ENCODE data around the gene LBHD2.

LBHD2 gene

DNA sequence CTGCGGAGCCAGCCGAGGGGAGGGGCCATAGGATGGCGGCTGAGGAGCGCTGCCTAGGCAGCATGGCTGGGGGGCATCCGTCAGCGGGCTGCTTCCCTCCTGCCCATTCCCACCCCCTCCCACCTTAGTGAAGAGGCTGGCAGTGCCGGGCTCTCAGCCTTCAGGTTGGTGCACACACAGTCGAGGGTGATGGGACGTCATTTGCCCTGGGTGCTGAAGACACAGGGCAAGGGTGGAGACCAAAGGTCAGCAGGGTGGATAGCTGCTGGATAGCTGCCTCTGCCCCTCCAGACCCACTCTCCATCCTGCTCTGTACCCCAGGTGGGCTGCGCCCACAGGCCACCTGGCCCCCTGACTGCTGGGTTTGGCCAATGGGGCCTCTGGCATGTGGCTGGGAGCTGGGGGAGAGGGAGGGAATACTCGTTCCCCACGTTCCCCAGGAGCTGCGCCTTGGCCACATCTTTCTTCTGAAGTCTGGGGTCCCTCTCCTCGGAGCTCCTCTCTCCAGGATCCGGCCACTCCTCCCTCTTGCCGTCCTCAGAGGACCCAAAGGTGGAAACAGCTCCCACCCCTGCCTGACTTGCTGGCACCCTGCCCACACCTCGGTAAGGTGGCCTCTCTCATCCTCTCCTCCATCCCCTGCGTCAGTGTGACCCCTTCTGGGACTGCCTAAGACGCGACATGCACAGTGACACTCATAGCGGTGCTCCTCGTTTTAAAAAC lies 15.5 kb upstream of the LBHD2 start:
- DNase-seq (ENCODE audit: low spot score), result no peak

DNA sequence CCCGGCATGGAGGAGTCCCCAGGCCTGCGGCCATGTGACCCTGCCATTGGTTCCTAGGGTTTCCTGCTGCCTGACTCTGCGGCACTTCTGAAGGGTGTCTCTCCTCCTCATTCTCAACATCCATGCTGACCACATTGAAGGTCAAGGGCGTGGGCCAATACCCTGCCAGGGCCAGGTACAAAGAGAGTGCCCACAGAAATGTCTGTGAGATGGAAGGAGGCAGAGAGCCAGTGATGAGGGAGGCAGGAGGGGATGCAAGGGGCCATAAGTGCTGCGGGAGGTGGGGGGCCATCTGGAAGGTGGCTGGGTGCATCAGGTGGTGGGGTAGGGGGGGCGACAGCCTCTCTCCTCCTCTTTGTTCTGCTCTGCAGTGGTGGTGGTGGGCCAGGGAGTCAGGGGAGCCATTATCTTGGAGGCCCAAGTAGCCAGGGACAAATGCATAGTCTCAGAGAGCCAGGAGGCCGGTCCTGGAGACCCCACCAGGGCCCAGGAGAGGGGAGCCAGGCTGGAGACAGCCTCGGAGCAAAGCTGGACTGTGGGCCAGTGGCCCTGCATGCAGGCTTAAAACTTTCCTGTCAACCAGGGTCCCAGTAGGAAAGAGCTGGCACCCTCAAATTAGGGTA lies 13.6 kb upstream of the LBHD2 start:
- no peak for DNase-seq (ENCODE audit: low spot score)

DNA sequence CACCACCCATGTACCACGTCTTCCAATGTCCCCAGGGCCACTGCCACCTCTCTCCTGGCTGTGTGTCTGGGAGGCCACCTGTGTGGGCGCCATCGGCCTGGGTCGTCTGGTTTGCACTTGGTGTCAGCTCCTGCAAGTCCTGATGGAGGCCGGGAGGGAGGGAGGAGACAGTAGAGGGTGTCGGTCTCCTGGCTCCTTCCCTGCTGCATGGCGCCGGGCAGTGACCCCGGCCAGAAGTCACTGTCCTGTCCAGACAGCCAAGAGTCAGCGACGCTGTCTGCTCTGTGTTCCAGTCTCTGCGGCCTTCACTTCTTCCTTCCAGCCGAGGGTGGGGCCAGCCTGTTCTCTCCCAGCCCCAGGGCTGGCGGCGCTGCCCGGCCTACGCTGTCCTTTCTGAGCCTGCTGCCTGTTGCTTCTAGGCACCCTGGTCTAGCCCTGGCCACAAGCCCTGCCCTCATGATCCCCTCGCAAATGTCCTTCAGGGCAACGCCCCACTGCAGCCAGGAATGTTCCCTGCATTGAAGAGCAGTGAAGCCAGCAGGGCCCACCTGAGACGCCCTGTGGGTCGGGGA lies 13.0 kb upstream of the LBHD2 start:
- DNase-seq (ENCODE audit: low spot score), result no peak

DNA sequence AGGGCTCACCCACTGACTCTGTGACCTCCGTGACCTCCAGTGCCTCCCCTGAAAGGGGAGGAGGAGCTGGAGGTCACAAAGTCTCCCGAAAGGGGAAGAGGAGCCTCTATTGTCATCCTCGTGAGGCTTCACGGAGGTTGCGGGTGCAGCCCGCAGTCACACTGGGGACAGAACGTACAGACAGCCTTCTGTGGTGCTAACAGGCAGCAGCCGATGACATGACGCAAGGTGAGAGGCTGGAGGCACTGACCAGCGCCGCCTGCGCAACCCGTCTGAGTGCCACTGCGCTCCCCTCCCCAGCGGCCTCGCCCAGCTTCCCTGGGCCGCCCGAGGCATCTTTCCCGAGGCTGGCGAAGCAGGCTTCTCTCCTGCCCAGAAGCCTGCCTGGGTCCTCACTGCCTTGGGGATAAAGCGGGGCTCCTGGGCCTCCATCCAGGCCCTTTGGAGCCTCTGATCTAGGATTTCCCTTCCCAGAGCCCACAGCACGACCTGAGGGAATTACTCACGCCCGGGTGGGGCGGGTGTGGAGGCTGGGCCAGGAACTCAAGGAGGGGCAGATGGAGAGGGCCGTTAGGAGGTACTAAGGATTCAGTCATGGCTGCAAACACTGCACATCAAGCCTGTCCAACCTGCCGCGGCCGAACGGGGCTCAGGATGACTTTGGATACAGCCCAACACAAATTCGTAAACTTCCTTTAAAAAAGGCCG lies 12.3 kb upstream of the LBHD2 start:
- DNase-seq (ENCODE audit: low spot score), result no peak

DNA sequence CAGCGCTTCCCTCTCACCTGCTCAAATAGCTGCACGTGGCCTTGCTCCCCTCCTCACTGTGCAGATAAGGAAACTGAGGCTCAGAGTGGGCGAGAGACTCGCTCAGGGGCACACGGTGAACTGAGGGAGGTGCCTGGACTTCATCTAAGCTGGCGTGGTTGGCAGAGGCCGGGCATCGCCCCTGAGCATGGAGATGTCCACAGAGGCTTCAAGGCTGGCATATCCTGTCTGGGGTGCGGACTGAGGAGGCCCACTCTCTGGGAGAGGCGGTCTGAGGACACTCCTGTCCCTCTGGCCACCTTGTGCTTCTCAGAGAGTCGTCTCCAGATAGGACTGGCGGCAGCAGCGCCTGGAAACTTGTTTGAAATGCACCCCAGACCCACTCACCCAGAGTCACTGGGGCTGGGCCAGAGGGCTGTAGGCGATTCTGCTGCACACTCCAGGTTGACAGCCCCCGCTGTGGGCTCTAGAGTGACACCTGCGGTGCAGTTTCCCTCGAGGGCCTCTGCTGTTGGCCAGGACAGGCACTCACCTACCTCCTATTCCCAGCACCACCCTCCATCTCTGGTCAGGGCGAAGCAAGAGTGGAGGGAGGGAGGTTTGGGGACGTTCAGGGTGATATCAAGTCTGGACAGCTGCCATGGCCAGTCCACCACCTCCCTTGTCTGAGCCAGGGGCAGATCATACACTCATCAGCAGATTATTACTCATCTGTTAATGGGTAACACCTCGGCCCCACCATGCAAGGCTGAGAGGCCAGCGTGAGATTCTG lies 11.2 kb upstream of the LBHD2 start:
- peak; percentile 30 for DNase-seq (ENCODE audit: low spot score)

DNA sequence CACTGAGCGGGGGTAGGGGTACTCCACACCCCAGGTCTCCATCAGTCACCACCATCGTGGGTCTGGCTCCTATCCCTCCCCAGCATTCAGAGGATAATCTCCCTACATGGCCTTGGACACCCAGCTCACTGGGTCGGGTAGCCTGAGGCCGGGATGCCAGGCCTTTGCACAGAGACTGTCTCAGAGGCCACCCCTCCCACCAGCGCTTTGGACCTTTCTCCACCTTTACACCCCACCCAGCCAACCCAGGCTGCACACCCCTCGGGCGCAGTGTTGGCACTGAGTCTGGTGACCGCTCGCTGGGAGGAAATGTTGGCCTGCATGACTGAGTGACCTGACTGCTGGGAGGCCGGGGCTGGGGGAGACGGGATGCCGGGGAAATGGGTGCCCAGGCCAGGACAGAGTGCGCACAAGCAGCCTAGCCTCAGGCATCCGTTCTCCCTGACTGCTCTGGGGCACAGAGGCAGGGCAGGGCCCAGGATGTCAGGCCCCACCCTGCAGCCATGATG lies 10.6 kb upstream of the LBHD2 start:
- DNase-seq (ENCODE audit: low spot score), result no peak

DNA sequence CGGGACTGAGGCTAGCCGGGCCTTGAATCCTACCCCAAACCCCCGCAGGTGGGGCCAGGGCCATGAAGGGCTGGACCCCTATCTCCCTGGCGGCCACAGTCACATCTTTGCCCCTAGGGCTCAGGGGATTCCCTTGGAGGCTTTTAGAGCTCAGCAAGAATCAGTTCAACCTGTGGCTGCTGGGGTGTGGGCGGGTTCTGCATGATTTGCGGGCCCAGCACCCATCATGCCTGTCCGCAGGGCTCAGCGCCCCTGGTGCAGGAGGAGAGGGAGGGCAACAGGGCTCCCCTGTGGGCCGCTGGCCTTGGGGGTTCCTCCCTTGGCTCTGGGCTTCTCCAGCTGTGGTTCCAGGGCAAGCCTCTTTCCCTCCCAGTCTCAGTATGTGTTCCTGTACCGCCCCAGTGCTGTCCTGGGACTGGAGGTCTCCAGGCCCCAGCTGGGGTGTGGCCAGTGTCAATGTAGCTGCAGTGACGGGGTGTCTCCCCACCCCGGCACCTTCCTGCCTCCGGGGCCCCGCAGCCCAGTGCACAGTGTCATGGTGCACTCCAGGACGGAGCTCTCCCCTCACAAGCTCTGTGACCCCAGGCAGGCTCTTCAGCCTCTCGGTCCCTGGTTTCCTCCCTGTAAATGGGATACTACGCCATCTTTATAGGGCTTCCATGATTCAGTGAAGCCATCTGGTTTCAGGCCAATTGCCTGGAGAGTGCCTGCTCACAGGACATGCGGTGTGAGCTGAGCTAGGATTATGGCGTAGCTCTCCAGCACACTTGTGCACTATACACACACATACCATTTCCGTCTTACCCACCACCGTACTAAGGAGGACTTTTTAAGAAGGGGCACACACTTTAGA lies 9.9 kb upstream of the LBHD2 start:
- no peak for DNase-seq (ENCODE audit: low spot score)

DNA sequence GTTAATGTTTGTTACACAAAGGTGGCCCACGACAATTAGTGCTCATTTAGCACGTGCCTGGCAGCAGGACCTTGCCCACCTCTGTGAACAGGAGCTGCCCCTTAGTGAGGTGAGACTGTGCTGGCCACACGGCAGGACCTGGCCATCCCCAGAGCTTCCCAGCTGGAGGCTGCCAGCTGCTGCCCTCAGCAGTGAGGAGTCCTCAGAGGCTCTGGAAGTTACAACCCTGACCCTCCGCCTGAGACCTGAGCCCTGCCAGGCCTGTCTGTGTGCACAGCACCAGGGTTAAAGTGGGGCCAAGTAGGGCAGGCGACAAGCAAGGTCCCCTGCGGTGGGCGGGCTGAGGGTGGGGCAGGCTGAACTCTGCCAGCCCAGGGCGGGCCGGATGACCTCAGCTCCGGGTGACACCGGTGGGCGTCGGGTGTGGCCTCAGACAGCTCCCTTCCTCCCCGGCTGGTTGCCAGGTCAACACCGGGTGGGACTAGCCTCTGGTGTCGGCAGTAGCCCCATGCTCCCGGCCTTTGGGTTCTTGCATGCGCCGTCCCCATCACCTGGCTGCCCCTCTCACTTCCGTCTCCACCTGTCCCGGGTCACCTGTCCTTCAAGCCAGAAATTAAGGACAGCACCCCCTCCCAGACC lies 9.2 kb upstream of the LBHD2 start:
- peak; percentile 34 for DNase-seq (ENCODE audit: low spot score)

DNA sequence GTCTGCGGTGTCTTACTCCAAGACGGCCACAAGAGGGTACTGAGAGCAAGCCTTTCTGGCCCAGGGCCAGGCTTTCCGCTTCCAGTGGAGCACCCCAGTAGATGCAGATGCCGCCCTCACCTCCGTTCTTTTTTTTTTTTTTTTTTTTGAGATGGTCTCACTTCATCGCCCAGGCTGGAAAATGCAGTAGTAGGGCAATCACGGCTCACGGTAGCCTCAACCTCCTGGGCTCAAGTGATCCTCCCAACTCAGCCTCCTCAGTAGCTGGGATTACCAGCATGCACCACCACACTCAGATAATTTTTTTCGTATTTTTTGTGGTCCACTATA lies 5.6 kb upstream of the LBHD2 start:
- peak; percentile 86 for DNase-seq (ENCODE audit: low spot score)

DNA sequence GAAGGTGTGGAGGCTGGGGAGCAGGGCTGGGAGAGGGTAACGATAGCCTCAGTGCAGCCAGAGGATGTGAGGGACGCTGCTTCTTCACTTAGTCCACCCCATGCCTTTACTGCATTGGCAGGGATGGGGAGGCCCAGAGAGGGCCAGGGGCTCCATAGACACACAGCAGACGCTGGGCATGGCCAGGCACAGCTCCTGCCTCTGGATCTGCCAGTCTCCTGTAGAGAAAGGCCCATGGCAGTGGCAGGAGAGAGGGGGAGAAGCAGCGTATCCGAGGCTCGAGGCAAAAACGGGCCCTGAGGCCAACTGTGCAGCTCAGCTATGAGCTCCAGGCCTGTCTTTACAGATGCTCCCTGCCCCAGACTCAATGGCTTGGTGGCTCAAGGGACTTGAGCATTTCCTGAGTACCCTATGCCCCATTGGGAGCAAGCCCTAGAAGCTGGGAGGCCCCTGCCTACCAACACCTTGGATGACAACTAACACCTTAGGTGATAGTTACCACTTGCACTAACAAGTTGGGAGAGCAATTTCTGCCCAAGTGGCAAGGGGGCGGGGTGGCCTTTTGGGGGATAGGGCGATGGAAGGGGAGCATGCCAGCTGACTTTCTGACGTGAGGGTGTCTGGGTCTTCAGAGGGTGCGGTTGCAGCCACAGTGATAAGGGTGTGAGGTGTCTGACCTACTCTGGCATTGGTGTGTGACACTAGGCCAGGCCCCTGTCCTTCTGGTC lies 5.0 kb upstream of the LBHD2 start:
- no peak for DNase-seq (ENCODE audit: low spot score)

DNA sequence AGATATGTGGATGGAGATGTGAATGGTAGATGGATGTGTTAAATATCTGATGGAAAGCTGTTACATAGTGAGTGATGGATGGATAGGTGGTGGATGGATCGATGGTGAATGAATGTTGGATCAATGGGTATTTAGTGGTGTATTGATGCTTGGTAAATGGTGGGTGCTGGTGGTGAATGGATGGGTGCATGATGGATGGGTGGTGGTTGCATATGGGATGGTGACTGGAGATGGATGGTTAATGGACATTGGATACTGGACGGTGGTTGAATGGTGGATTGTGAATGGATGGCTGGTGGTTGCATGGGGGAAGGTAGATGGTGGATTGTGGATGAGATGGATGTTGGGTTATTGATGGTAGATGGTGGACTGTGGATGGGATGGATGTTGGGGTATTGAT lies 2.1 kb upstream of the LBHD2 start:
- no peak for DNase-seq (ENCODE audit: low spot score)

DNA sequence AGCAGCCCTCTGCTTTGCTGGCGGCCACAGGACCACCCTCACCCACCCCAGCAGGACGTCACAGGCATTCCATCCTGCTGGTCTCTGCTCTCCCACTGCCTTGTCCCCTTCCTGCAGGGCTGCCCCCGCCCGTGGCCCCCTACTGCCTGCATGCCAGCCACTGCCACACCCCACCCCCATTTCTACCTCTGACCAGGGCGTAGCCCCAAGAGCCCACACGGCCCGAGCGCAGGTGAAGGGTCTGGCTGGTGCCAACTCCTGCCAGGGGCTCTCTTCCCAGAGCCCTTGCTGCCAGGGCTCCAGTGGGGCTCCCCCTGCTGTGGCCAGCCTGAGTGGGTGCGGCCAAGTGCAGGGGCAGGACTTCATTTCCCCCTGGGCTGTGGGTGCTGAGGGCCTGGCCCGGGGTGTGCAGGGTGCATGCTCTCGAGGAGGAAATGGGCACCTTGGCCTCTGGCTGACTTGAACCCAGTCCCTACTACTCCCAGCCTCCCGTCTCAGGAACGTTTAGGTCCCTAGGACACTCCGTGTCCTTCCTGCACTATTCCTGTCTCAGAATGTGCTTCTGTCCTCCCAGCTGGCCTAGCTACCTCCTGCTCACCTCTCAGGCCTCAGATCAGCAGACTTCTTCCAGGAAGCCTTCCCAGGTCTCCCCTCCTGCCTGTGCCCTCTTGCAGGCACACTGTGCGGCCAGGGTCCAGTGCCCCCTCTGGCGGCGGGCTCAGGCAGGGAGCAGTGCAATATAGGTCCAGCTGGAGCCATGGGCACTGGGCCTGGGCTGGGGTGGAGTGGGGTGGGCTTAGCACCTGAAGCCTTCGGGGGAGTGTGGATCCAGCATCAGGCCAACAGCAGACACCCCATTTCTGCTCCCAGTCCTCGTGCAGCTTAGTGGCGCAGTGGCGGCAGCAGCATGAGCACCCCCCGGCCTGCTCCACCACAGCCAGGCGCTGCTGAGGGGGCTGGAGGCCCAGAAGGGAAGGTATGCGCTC lies 1.4 kb downstream of the LBHD2 start:
- DNase-seq (ENCODE audit: low spot score), result no peak

DNA sequence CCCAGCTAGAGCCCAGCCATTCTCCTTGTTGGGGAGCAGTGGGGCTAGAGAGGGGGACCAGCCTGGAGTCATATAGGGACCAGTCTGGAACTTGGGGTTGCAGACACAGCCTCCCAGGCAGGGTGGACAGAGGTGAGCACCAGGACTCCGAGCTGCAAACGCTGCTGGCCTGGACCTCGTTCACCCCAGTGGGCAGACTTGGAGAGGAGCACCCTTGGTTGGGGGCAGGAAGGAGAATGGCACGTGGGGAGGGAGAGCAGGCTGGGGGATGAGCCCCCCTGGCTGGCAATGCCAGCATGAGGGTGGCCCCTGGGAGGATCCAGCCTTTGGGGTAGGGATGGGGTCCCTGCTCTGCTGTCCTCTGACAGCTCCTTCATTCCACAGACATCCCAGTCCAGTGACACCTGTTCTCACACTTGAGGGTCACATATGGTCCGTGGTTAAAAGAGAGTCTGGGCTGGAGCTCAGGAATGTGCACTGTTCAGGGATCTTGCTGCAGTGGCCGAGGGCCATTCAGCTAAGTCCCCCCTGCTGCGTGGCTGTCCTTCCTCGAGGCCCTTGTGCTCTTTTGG lies 2.8 kb downstream of the LBHD2 start:
- DNase-seq (ENCODE audit: low spot score), result no peak

DNA sequence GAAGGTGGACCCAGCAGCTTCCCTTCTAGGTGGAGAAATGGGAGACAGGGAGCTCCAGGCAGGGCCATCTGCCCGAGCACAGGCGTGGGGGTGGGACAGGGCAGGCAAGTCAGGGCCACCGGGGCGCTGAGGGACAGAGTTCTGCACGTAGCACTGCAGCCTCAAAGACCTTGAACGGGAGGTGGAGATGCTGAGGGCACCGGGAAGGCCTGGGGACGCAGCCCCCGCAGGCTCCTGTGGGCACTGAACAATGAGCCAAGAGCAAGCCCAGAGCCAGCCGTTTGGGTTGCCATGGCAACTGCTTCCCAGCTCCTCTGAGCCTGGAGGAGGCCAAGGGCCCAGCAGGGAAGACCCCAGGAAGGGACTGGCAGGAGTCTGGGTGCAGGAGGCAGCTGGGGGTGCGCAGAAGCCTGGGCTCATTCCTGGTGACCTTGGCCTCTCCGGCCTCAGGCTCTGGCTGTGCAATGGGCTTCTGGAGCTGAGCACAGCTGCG lies 3.4 kb downstream of the LBHD2 start:
- DNase-seq (ENCODE audit: low spot score), result no peak

DNA sequence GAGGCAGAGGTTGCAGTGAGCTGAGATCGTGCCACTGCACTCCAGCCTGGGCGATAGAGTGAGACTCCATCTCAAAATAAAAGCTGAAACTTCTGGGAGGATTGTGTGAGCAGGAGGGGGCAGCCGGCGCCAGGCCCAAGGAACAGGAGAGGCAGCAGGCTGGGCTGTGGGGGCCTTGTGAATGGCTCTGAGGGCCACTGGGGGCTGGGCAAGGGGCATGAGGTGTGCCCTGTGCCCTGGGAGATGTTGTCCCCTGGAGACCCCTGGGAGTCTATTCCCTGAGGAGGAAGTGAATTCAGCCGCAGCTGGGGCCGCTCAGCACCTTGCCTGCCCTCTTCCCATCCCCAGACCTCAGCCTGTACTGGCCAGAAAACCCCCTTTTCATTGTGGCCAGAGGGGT lies 4.9 kb downstream of the LBHD2 start:
- no peak for DNase-seq (ENCODE audit: low spot score)

DNA sequence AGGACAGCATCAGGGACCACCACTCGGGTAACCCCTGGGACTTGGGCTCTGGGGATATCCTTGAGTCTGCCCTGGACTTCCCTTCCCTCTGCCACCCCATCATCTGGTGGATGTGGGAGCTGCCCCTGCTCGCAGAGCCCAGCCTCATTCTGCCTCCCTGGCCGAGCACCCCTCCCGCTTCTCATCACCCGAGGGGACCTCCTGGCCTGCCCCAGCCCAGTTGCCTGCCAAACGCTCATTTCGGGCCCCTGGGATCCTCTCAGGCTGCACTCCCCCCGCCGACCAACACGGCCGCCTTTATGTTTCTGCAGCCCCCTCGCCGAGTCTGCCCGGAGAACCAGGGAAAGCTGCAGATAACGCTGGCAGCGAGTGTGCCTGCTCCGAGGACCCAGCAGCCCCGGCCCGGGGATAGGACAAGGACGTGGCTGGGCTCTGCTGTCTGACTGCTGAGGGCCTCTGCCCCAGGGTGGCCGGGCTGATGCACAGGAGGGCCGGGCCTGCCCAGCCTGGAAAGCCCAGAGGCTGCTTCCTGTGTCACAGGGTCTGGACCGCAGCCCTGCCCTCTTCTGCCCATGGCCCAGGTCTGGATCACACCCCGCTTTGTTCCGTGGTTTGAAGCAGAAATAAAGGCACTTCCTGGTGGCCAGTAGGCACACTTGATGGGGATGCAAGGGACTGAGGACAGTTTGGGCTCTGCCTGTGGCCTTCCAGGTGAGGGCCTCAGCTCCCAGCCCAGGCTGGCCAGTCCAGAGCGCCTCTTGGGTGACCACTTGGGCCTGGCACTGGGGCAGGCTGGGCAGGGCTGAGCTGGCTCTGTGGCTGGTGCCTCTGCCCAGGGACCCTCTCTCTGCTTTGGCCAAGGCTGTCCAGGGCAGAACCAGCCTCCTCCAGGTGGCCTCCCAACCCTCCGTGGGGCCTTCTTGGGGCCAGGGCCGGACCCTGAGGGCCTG lies 5.7 kb downstream of the LBHD2 start:
- no peak for DNase-seq (ENCODE audit: low spot score)

DNA sequence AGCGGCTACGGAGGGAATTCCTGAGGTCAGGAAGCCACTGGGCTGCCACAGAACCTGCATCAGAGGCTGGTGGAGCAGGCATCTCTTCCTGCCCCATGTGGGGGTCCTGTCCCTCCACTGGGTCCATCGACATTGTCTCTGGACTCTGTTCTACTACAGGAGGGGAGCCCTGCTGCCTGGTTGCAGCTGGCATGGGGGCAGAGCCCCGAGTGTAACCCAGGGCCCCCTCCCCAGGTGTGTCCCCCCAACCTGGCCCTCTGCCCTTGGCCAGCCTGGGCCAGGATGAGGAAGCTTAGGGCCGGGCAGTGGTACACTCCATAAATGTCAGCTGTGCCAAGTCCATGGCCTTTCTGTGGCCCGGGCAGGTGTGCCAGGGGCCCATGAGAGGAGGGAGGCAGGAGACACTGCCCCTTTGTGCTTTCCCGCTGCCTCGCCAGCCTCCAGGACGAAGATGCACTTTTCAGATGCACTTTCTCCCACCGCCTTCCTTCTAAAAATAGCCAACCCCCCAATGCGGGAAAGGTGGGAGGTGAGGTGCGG lies 6.5 kb downstream of the LBHD2 start:
- DNase-seq (ENCODE audit: low spot score), result no peak
